MM.1S (cell line): Measurements from ENCODE around the gene LBR.
"Not testable (repeated sequence)": the region's sequence is repeated elsewhere in the genome, so short reads cannot be mapped to it uniquely, and the experiment has no call there.

Experiments
- DNase-seq: peaks from one replicate; pipeline ENCODE4 v3.0.0-alpha.2; 2015
- H2AFZ ChIP-seq: fragments of 300-600 bp; sonication (generic); 2 replicates; pipeline ENCODE4 v1.6.0; 2016; ENCODE audit warnings: antibody characterized with exemption, low read length
- H3F3A ChIP-seq: fragments of 300-600 bp; sonication (generic); 2 replicates; pipeline ENCODE4 v1.6.1; 2016; ENCODE audit warnings: mild to moderate bottlenecking, antibody characterized with exemption, low read length, moderate library complexity, mixed read lengths; ENCODE audit not compliant: insufficient read depth
- H3K27ac ChIP-seq: fragments of 300-600 bp; sonication (generic); 2 replicates; pipeline ENCODE4 v1.5.1; 2016; ENCODE audit warnings: mild to moderate bottlenecking, low read length
- H3K27me3 ChIP-seq: fragments of 300-600 bp; sonication (generic); replicated peaks from 2 replicates; pipeline ENCODE4 v1.6.0; 2016; ENCODE audit warnings: low read length; ENCODE audit not compliant: insufficient read depth
- H3K36me3 ChIP-seq: fragments of 300-600 bp; sonication (generic); replicated peaks from 2 replicates; pipeline ENCODE4 v1.6.1; 2016; ENCODE audit warnings: mild to moderate bottlenecking, low read length, mixed read lengths; ENCODE audit not compliant: insufficient read depth
- H3K4me1 ChIP-seq: fragments of 300-600 bp; sonication (generic); 2 replicates; pipeline ENCODE4 v1.6.1; 2016; ENCODE audit warnings: low read length, mixed read lengths
- H3K4me2 ChIP-seq: fragments of 300-600 bp; sonication (generic); 2 replicates; pipeline ENCODE4 v1.6.0; 2016; ENCODE audit warnings: low read depth, low read length
- H3K4me3 ChIP-seq: fragments of 300-600 bp; sonication (generic); 2 replicates; pipeline ENCODE4 v1.5.1; 2016; ENCODE audit warnings: low read length, mixed read lengths
- H3K79me2 ChIP-seq: fragments of 300-600 bp; sonication (generic); 2 replicates; pipeline ENCODE4 v1.6.1; 2016; ENCODE audit warnings: mixed run types, low read length, mixed read lengths
- H3K9ac ChIP-seq: fragments of 300-600 bp; sonication (generic); 2 replicates; pipeline ENCODE4 v1.6.1; 2016; ENCODE audit warnings: low read length, mixed read lengths
- H3K9me2 ChIP-seq: fragments of 300-600 bp; sonication (generic); replicated peaks from 2 replicates; pipeline ENCODE4 v1.6.1; 2016; ENCODE audit warnings: mild to moderate bottlenecking, low read length, mixed read lengths; ENCODE audit not compliant: insufficient read depth
- H3K9me3 ChIP-seq: fragments of 300-600 bp; sonication (generic); replicated peaks from 2 replicates; pipeline ENCODE4 v1.6.1; 2016; ENCODE audit warnings: mild to moderate bottlenecking, low read length, mixed read lengths; ENCODE audit not compliant: insufficient read depth
- H4K20me1 ChIP-seq: fragments of 300-600 bp; sonication (generic); 2 replicates; pipeline ENCODE4 v1.6.1; 2016; ENCODE audit warnings: mild to moderate bottlenecking, low read length, moderate library complexity, mixed read lengths; ENCODE audit not compliant: insufficient read depth
- EZH2 ChIP-seq: fragments of 300-600 bp; sonication (generic); optimal IDR thresholded peaks from 2 replicates; pipeline ENCODE3; 2017; ENCODE audit warnings: low read depth, mild to moderate bottlenecking, antibody characterized with exemption, low read length, mixed read lengths
- EZH2phosphoT487 ChIP-seq: fragments of 300-600 bp; sonication (generic); IDR thresholded peaks from 2 replicates; pipeline ENCODE4 v1.6.1; 2018; ENCODE audit warnings: antibody characterized with exemption, low read length
- TF ChIP-seq, protein P1 (sequence below): fragments of 300-600 bp; sonication (generic); IDR thresholded peaks from 2 replicates; pipeline ENCODE4 v1.5.1; 2016; ENCODE audit warnings: antibody characterized with exemption, low read length, mixed read lengths

The LBR gene

GRCh38 chr1:225396357-225396756, 31.5 kb downstream of the LBR start:
- no peak overlapping the region for H2AFZ ChIP-seq
- TF ChIP-seq EZH2phosphoT487 (no peak), EZH2 (no peak)
- TF ChIP-seq, protein P1, sequence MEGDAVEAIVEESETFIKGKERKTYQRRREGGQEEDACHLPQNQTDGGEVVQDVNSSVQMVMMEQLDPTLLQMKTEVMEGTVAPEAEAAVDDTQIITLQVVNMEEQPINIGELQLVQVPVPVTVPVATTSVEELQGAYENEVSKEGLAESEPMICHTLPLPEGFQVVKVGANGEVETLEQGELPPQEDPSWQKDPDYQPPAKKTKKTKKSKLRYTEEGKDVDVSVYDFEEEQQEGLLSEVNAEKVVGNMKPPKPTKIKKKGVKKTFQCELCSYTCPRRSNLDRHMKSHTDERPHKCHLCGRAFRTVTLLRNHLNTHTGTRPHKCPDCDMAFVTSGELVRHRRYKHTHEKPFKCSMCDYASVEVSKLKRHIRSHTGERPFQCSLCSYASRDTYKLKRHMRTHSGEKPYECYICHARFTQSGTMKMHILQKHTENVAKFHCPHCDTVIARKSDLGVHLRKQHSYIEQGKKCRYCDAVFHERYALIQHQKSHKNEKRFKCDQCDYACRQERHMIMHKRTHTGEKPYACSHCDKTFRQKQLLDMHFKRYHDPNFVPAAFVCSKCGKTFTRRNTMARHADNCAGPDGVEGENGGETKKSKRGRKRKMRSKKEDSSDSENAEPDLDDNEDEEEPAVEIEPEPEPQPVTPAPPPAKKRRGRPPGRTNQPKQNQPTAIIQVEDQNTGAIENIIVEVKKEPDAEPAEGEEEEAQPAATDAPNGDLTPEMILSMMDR = no peak
- H3K9me3 ChIP-seq = no peaks in the 10 kb centered on the region
- no peak overlapping the region for H3K9ac ChIP-seq
- no peaks in the 10 kb centered on the region for H3K9me2 ChIP-seq
- no peak overlapping the region for H3K27ac ChIP-seq
- no peaks in the 10 kb centered on the region for H3K27me3 ChIP-seq
- H3K36me3 ChIP-seq = 0 out of 2 replicates have a peak, but pooled peaks cover 11% of the 10 kb centered on the region
- no peak for DNase-seq
- H3K4me3 ChIP-seq = no peak overlapping the region
- H3K4me2 ChIP-seq = no peak overlapping the region
- H4K20me1 ChIP-seq = no peaks in the 10 kb centered on the region
- no peaks in the 10 kb centered on the region; the same call in 1 of the 2 replicates for H3K79me2 ChIP-seq
- H3K4me1 ChIP-seq = no peaks in the 10 kb centered on the region
- 0 out of 2 replicates have a peak, but pooled peaks cover 3% of the 10 kb centered on the region for H3F3A ChIP-seq

DNA sequence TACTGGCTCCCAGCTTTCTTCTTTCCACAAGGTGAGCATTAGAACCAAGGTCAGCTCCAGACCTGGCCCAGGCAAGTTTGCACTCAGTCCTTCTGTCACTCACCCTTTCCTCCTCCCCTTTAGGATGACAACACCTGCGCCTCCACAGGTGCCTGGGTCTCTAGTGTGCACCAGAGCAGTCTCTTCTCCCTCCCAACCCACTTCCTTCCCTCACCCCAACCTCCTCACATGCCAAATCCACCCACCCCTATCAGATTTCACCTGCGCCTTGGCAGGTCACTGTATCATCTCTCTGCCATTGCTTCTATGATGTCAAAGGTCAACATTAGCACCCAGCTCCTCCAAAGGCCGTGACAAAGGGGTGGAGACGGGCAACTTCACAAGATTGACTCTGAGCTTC, 38.0 kb downstream of the LBR start:
- H3K27me3 ChIP-seq = no peaks in the 10 kb centered on the region
- TF ChIP-seq EZH2 = no peak
- no peak for TF ChIP-seq EZH2phosphoT487
- TF ChIP-seq, protein P1 = no peak
- no peak overlapping the region for H3K4me2 ChIP-seq
- H3K9me2 ChIP-seq = no peaks in the 10 kb centered on the region
- no peaks in the 10 kb centered on the region for H3K36me3 ChIP-seq
- no peaks in the 10 kb centered on the region for H3K4me1 ChIP-seq
- no peak overlapping the region for H3K9ac ChIP-seq
- H3K79me2 ChIP-seq = no peaks in the 10 kb centered on the region
- H3F3A ChIP-seq = 0 out of 2 replicates have a peak, but pooled peaks cover 3% of the 10 kb centered on the region
- no peak overlapping the region for H3K4me3 ChIP-seq
- no peak overlapping the region for H2AFZ ChIP-seq
- DNase-seq = peak; percentile 21
- no peaks in the 10 kb centered on the region for H4K20me1 ChIP-seq
- H3K27ac ChIP-seq = no peak overlapping the region
- no peaks in the 10 kb centered on the region for H3K9me3 ChIP-seq

DNA sequence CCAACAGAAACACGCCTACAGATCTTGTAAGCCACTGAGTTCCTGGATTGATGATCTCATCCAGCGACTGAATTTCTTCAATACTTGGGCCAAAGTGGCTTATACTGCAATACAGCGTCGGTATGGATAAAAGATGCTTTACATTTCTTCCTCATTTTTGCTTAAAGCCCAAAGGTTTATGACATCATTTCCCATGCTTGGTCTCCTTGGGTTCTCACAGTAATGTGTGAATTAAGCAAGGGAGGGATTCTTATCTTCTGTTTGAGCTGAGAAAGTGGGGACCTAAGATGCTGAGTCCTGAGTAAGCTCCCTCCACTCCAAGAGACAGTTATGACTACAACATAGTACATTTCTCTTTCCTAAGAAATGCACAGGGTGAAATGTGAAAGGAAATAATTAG, 39.5 kb downstream of the LBR start:
- Histone ChIP-seq H3K4me2 (no peak overlapping the region), H3K9me3 (no peaks in the 10 kb centered on the region), H3K79me2 (no peaks in the 10 kb centered on the region), H2AFZ (no peak overlapping the region), H3K27me3 (no peaks in the 10 kb centered on the region), H3K4me1 (no peaks in the 10 kb centered on the region), H3K9me2 (no peaks in the 10 kb centered on the region), H3F3A (no peaks in the 10 kb centered on the region), H4K20me1 (no peaks in the 10 kb centered on the region), H3K9ac (no peak overlapping the region), H3K36me3 (no peaks in the 10 kb centered on the region), H3K4me3 (no peak overlapping the region), H3K27ac (no peak overlapping the region)
- no peak for DNase-seq
- TF ChIP-seq, protein P1 = no peak
- TF ChIP-seq EZH2 (no peak), EZH2phosphoT487 (no peak)

DNA sequence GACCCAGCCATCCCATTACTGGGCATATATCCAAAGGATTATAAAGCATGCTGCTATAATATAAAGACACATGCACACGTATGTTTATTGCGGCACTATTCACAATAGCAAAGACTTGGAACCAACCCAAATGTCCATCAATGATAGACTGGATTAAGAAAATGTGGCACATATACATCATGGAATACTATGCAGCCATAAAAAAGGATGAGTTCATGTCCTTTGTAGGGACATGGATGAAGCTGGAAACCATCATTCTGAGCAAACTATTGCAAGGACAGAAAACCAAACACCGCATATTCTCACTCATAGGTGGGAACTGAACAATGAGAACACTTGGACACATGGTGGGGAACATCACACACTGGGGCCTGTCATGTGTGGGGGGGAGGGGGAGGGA, 41.0 kb downstream of the LBR start:
- H3K4me2 ChIP-seq, DNase-seq, H3K4me1 ChIP-seq: not testable (repeated sequence)

More for the DNA sequence above, 41.0 kb downstream of the LBR start:
- not testable (repeated sequence) for H2AFZ ChIP-seq, H3K79me2 ChIP-seq, H3K9me3 ChIP-seq, H3K4me3 ChIP-seq, H3K27me3 ChIP-seq, H3K36me3 ChIP-seq, H3K9ac ChIP-seq, H3K27ac ChIP-seq, H3K9me2 ChIP-seq, H3F3A ChIP-seq, H4K20me1 ChIP-seq
